Measurements from ENCODE around the gene EPB42. TPM values are rescaled to one million over a fixed set of nuclear protein-coding genes. Genes with fewer than 3 reads are reported as not detected.

The EPB42 gene
- total RNA-seq (0.24 and 1.00 TPM in 2 replicates), polyA plus RNA-seq (0.47 and 0.57 TPM in 2 replicates)

DNA sequence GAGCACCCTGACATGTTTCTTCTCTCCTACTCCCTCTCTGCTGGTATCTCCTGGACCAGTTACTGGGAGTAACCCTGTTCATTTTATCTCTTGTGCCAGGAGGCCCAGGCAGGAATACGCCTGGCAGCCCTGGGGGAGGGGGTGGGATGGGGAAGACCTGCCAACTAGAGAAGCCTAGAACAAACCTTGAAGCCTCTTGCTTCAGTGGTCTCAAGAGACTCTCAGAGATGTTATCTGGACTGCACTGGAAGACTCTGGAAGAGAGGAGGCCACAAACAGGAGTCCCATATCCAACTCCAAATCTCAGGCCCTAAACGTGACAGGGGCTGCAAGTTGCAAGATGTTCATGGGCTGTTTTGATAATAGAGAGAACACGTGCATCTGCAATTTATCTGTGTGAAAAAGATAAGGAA, at the start of gene EPB42:
Gene EPB42, minus strand, starts transcription at position 28 of the 413 bp plus-strand sequence. CDS start 193 bp downstream, outside the sequence.
- TF ChIP-seq EZH2phosphoT487 (IDR thresholded peaks at IDR 0.05; ENCODE audit: low read depth, severe bottlenecking, unreplicated experiment) (no peak), EZH2 (IDR thresholded peaks at IDR 0.05; ENCODE audit: borderline replicate concordance) (no peak)
- TF ChIP-seq, protein P1, sequence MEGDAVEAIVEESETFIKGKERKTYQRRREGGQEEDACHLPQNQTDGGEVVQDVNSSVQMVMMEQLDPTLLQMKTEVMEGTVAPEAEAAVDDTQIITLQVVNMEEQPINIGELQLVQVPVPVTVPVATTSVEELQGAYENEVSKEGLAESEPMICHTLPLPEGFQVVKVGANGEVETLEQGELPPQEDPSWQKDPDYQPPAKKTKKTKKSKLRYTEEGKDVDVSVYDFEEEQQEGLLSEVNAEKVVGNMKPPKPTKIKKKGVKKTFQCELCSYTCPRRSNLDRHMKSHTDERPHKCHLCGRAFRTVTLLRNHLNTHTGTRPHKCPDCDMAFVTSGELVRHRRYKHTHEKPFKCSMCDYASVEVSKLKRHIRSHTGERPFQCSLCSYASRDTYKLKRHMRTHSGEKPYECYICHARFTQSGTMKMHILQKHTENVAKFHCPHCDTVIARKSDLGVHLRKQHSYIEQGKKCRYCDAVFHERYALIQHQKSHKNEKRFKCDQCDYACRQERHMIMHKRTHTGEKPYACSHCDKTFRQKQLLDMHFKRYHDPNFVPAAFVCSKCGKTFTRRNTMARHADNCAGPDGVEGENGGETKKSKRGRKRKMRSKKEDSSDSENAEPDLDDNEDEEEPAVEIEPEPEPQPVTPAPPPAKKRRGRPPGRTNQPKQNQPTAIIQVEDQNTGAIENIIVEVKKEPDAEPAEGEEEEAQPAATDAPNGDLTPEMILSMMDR (IDR thresholded peaks at IDR 0.05; ENCODE audit: poor library complexity) = no peak
- WGBS (ENCODE audit: low lambda C conversion rate, missing lambda C conversion rate) = 65% methylated on average over 3 of the region's 3 CpGs
- no peak within 1 kb of the TSS for H3K4me3 ChIP-seq
- H3K27me3 ChIP-seq = no peaks in the 10 kb centered on the region
- no peak within 1 kb of the TSS for H2AFZ ChIP-seq
- H3K27ac ChIP-seq = no peak within 1 kb of the TSS
- H3K36me3 ChIP-seq (replicated peaks; ENCODE audit: insufficient read depth, low read depth) = no peaks in the 10 kb centered on the region
- H3K79me2 ChIP-seq = no peaks in the 10 kb centered on the region
- H3K4me2 ChIP-seq = no peak within 1 kb of the TSS
- no peaks in the 10 kb centered on the region for H4K20me1 ChIP-seq (ENCODE audit: insufficient read depth, poor library complexity, severe bottlenecking)
- no peaks in the 10 kb centered on the region for H3K9me2 ChIP-seq (replicated peaks; ENCODE audit: insufficient read depth)
- H3K4me1 ChIP-seq (ENCODE audit: insufficient read depth) = no peaks in the 10 kb centered on the region
- DNase-seq (ENCODE audit: low spot score) = no peak
- no peaks in the 10 kb centered on the region for H3K9me3 ChIP-seq (ENCODE audit: low read depth)

DNA sequence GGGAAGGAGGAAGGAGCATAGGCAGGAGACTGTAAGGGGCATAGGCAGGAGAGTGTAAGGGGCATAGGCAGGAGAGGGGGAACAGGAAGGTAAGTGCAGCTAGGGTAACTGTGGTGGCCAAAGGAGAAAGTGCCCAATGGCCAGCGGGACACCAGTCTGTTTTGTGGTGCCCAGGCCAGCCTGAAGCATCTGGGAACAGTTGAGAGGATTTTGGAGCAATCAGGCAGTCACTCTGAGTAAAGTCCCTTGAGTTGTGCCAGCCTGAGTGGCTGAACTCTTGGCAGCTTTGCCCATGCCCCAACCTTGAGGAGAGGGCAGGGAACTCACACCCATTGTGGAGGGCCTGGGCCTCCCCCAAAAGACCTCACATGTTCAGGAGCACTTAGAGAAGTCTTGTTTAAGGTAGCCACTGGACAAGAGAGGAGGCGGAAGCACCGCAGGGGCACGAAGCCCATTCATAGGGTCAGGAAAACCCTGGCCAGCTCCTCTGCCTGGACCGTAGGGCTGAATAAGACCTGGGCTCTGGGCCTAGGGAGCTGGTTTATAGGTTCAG, 49.4 kb upstream of the EPB42 start:
- Histone ChIP-seq H3K27ac (no peak overlapping the region), H3K9me3 (ENCODE audit: low read depth) (no peaks in the 10 kb centered on the region)
- 90% methylated on average over 5 of the region's 5 CpGs for WGBS (ENCODE audit: low lambda C conversion rate, missing lambda C conversion rate)

DNA sequence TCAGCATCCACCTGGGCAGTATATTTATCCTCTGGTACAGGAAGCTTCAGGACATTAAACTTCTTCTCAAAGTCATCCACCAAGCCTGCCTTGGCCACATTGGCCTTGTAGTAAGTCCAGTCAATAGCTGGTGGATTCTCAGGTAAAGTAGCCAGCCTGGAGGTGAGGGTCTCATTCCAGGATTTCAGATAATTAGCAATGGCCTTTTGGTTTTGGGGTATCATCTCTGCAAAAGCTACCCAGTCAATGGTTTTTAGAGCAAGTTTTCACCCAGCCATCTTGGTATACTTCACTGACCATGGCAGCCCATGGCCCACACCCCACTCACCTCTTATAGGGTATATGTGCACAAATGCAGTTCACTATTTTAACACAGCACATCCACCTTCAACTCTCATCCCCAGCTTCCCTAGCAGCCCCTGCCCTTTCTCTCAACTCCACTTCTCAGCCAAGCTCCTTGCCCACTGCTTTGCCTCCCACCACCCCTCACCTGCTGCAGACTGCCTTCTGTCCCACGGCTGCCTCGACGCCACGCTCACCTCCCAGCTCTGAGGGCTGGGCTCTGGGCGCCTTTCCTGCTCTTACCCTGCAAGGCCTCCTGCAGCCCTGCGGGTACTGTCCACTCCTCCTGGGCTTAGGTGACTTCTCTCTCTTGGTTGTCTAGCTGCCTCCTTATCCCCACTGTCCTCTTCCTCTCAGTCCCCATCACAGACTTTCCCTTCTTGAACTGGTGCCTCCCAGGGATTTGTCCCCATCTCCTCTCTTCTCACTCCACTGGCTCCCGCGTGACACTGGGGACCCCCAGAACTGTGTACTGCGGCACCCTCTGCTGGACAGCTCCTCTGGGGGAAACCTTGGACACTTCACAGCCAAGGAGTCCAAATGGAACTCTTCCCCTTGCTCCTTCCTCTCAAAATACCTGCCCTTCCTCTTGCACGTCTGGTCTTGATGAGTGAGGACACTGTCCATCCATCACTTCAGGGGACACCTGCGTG, 47.6 kb upstream of the EPB42 start:
- Histone ChIP-seq H2AFZ (no peak overlapping the region), H3K79me2 (no peaks in the 10 kb centered on the region), H3K36me3 (replicated peaks; ENCODE audit: insufficient read depth, low read depth) (no peaks in the 10 kb centered on the region), H3K27me3 (peaks cover 23% of the 10 kb centered on the region), H3K9me3 (ENCODE audit: low read depth) (no peaks in the 10 kb centered on the region), H3K4me3 (no peak overlapping the region), H3K4me2 (no peak overlapping the region), H3K9me2 (replicated peaks; ENCODE audit: insufficient read depth) (no peaks in the 10 kb centered on the region), H3K4me1 (ENCODE audit: insufficient read depth) (no peaks in the 10 kb centered on the region), H4K20me1 (ENCODE audit: insufficient read depth, poor library complexity, severe bottlenecking) (no peaks in the 10 kb centered on the region), H3K27ac (no peak overlapping the region)
- WGBS (ENCODE audit: low lambda C conversion rate, missing lambda C conversion rate) = 65% methylated on average over 11 of the region's 11 CpGs
- no peak for TF ChIP-seq EZH2 (IDR thresholded peaks at IDR 0.05; ENCODE audit: borderline replicate concordance)
- TF ChIP-seq, protein P1 (IDR thresholded peaks at IDR 0.05; ENCODE audit: poor library complexity) = no peak
- no peak for TF ChIP-seq EZH2phosphoT487 (IDR thresholded peaks at IDR 0.05; ENCODE audit: low read depth, severe bottlenecking, unreplicated experiment)
- no peak for DNase-seq (ENCODE audit: low spot score)

More for the DNA sequence above, 49.4 kb upstream of the EPB42 start:
- no peaks in the 10 kb centered on the region for H4K20me1 ChIP-seq (ENCODE audit: insufficient read depth, poor library complexity, severe bottlenecking)
- no peak overlapping the region for H3K4me2 ChIP-seq
- no peaks in the 10 kb centered on the region for H3K79me2 ChIP-seq
- H3K36me3 ChIP-seq (replicated peaks; ENCODE audit: insufficient read depth, low read depth) = no peaks in the 10 kb centered on the region
- H3K4me3 ChIP-seq = no peak overlapping the region
- H3K4me1 ChIP-seq (ENCODE audit: insufficient read depth) = no peaks in the 10 kb centered on the region
- peaks cover 13% of the 10 kb centered on the region for H3K27me3 ChIP-seq
- TF ChIP-seq EZH2 (IDR thresholded peaks at IDR 0.05; ENCODE audit: borderline replicate concordance) (no peak), EZH2phosphoT487 (IDR thresholded peaks at IDR 0.05; ENCODE audit: low read depth, severe bottlenecking, unreplicated experiment) (no peak)
- TF ChIP-seq, protein P1 (IDR thresholded peaks at IDR 0.05; ENCODE audit: poor library complexity) = no peak
- H3K9me2 ChIP-seq (replicated peaks; ENCODE audit: insufficient read depth) = no peaks in the 10 kb centered on the region
- no peak for DNase-seq (ENCODE audit: low spot score)
- H2AFZ ChIP-seq = no peak overlapping the region
